Measurements from ENCODE around the gene PRKCB.

GRCh38 chr16:24156777-24157176, 321.0 kb downstream of the PRKCB start:
- TF ChIP-seq CTCF (IDR thresholded peaks at IDR 0.05 in 4 of 5, conservative IDR thresholded peaks at IDR 0.05 in 1 of 5) (no peak), POLR2A (IDR thresholded peaks at IDR 0.05) (no peak)

All from gastrocnemius medialis (tissue), 4 donors.